Measurements from ENCODE around the gene EMC9. TPM values are rescaled to one million over a fixed set of nuclear protein-coding genes. Genes with fewer than 3 reads are reported as not detected.

Gene EMC9
- total RNA-seq, 1 experiment from 2014 or later: 49.2 TPM

GRCh38 chr14:24146453-24146977 is 5.1 kb upstream of the EMC9 start, which contains the start of gene PSME2:
PSME2 (minus strand) TSS chr14:24146610; CDS start chr14:24146581, 29 bp downstream.
- BruUV-seq (replicated peaks): no TSS peak
- intact Hi-C loops (cut with micrococcal nuclease): loop anchor here (2.0 kb wide), 4 partner anchors 14 to 132 kb away; partner anchors contain the start of genes DCAF11, IRF9, NRL and PCK2

GRCh38 chr14:24145690-24146452 is 4.5 kb upstream of the EMC9 start:
- Mint-ChIP-seq H3K4me3 (ENCODE audit: unreplicated experiment) (peak overlapping the region; percentile 98), H3K27ac (ENCODE audit: low read depth, unreplicated experiment) (peak overlapping the region; percentile 61), H3K9me3 (ENCODE audit: unreplicated experiment) (no peaks in the 10 kb centered on the region), H3K4me1 (ENCODE audit: insufficient read depth, unreplicated experiment) (peaks cover 5% of the 10 kb centered on the region), H3K36me3 (ENCODE audit: insufficient read depth, unreplicated experiment) (peaks cover 32% of the 10 kb centered on the region), H3K27me3 (ENCODE audit: insufficient read depth, unreplicated experiment) (no peaks in the 10 kb centered on the region)
- ChIA-PET POLR2A (interaction anchor here (0.5 to 5.7 kb wide), 23 partner anchors 9 to 1004 kb away, joined by 3 to 114 read pairs (median 4); partner anchors contain the start of genes CHMP4A, DCAF11, GMPR2 and IPO4), CTCF (interaction anchor here (0.5 to 10.3 kb wide), 11 partner anchors 10 to 584 kb away, joined by 3 to 141 read pairs (median 4); partner anchors contain the start of genes CARMIL3, DCAF11, IRF9 and NRL)
- no peak for TF ChIP-seq CTCF (IDR thresholded peaks at IDR 0.05; ENCODE audit: unreplicated experiment)
- no TSS peak for BruUV-seq (replicated peaks)
- intact Hi-C loops (cut with micrococcal nuclease): loop anchor here (2.0 kb wide), 4 partner anchors 15 to 131 kb away; partner anchors contain the start of genes DCAF11, IRF9, NRL and PCK2
- no peak for DNase-seq (ENCODE audit: unreplicated experiment)

More at GRCh38 chr14:24146453-24146977, 5.1 kb upstream of the EMC9 start, which contains the start of gene PSME2:
- Mint-ChIP-seq H3K9me3 (ENCODE audit: unreplicated experiment) (no peaks in the 10 kb centered on the region), H3K4me1 (ENCODE audit: insufficient read depth, unreplicated experiment) (peaks cover 5% of the 10 kb centered on the region), H3K27ac (ENCODE audit: low read depth, unreplicated experiment) (peak within 1 kb of the TSS; percentile 61), H3K4me3 (ENCODE audit: unreplicated experiment) (peak within 1 kb of the TSS; percentile 98), H3K36me3 (ENCODE audit: insufficient read depth, unreplicated experiment) (peaks cover 34% of the 10 kb centered on the region), H3K27me3 (ENCODE audit: insufficient read depth, unreplicated experiment) (no peaks in the 10 kb centered on the region)
- POLR2A ChIA-PET: interaction anchor here (0.5 to 5.7 kb wide), 26 partner anchors 9 to 1052 kb away, joined by 3 to 114 read pairs (median 4); partner anchors contain the start of genes ACIN1, BCL2L2, CHMP4A and DCAF11
- DNase-seq (ENCODE audit: unreplicated experiment): peak; percentile 98
- TF ChIP-seq CTCF (IDR thresholded peaks at IDR 0.05; ENCODE audit: unreplicated experiment): no peak
- CTCF ChIA-PET: interaction anchor here (0.5 to 10.3 kb wide), 12 partner anchors 9 to 1083 kb away, joined by 3 to 141 read pairs (median 4); partner anchors contain the start of genes DCAF11, IRF9, NRL and PCK2

- CTCF ChIA-PET: interaction anchor here (0.6 to 10.3 kb wide), 6 partner anchors 9 to 286 kb away, joined by 3 to 141 read pairs (median 4); partner anchors contain the start of genes CARMIL3, IRF9, PCK2 and PSME1
- no peak for TF ChIP-seq CTCF (IDR thresholded peaks at IDR 0.05; ENCODE audit: unreplicated experiment)
- no peak for DNase-seq (ENCODE audit: unreplicated experiment)
- Mint-ChIP-seq H3K4me3 (ENCODE audit: unreplicated experiment) (peak overlapping the region; percentile 98), H3K27me3 (ENCODE audit: insufficient read depth, unreplicated experiment) (no peaks in the 10 kb centered on the region), H3K4me1 (ENCODE audit: insufficient read depth, unreplicated experiment) (peaks cover 5% of the 10 kb centered on the region), H3K36me3 (ENCODE audit: insufficient read depth, unreplicated experiment) (peaks cover 28% of the 10 kb centered on the region), H3K9me3 (ENCODE audit: unreplicated experiment) (no peaks in the 10 kb centered on the region), H3K27ac (ENCODE audit: low read depth, unreplicated experiment) (peak overlapping the region; percentile 7)
- POLR2A ChIA-PET: interaction anchor here (0.6 to 5.7 kb wide), 13 partner anchors 8 to 843 kb away, joined by 3 to 114 read pairs (median 5); partner anchors contain the start of genes DCAF11, GMPR2, IPO4 and NEDD8
- intact Hi-C loops (cut with micrococcal nuclease): no loop called here
- BruUV-seq (replicated peaks): no TSS peak
Observed at GRCh38 chr14:24145219-24145618, 3.8 kb upstream of the EMC9 start.

Data from MCF 10A (cell line).